Measurements from ENCODE around the gene KCNQ5. TPM values are rescaled to one million over a fixed set of nuclear protein-coding genes. Genes with fewer than 3 reads are reported as not detected.

The KCNQ5 gene
- total RNA-seq, 1 experiment from 2014 or later = 0.31 TPM

- DNase-seq = peak; percentile 49
- no peak overlapping the region for H3K4me3 ChIP-seq (ENCODE audit: insufficient read depth, low read depth, low read length)
- no peaks in the 10 kb centered on the region for H3K36me3 ChIP-seq (replicated peaks; ENCODE audit: control insufficient read depth, insufficient read depth, low read length)
- peaks cover 45% of the 10 kb centered on the region for H3K27me3 ChIP-seq (ENCODE audit: control insufficient read depth, insufficient read depth, low read length)
These were observed 2.8 kb downstream of the KCNQ5 start for GRCh38 chr6:72624557-72625160.

GRCh38 chr6:72626126-72626525, 4.3 kb downstream of the KCNQ5 start:
- no peak for DNase-seq
- Histone ChIP-seq H3K27me3 (ENCODE audit: control insufficient read depth, insufficient read depth, low read length) (peaks cover 30% of the 10 kb centered on the region), H3K4me3 (ENCODE audit: insufficient read depth, low read depth, low read length) (no peak overlapping the region), H3K36me3 (replicated peaks; ENCODE audit: control insufficient read depth, insufficient read depth, low read length) (no peaks in the 10 kb centered on the region)

DNA sequence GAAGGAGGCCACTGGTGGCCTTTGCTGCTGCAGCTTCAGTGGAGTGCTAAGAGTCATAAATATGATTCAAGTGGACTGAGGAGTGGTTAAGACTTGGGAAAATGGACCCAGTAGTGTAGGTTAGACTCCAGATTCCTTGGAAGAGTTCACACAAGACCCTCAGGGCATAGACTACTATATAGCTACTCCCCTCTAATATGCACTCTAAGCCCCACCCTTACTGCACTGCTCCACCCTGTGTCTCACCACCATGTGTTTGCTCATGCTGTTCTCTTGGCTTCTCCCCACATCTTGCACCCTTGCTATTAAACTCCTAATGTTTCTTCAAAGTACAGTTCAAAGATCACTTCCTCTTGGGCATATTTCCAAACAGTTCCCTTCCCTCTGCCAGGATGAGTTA, 5.7 kb downstream of the KCNQ5 start:
- no peak for DNase-seq
- H3K4me3 ChIP-seq (ENCODE audit: insufficient read depth, low read depth, low read length) = no peak overlapping the region
- H3K27me3 ChIP-seq (ENCODE audit: control insufficient read depth, insufficient read depth, low read length) = peaks cover 16% of the 10 kb centered on the region
- H3K36me3 ChIP-seq (replicated peaks; ENCODE audit: control insufficient read depth, insufficient read depth, low read length) = no peaks in the 10 kb centered on the region

GRCh38 chr6:72631480-72631879, 9.6 kb downstream of the KCNQ5 start:
- DNase-seq = no peak
- Histone ChIP-seq H3K4me3 (ENCODE audit: insufficient read depth, low read depth, low read length) (no peak overlapping the region), H3K27me3 (ENCODE audit: control insufficient read depth, insufficient read depth, low read length) (no peaks in the 10 kb centered on the region), H3K36me3 (replicated peaks; ENCODE audit: control insufficient read depth, insufficient read depth, low read length) (no peaks in the 10 kb centered on the region)

- Histone ChIP-seq H3K27me3 (ENCODE audit: control insufficient read depth, insufficient read depth, low read length) (no peaks in the 10 kb centered on the region), H3K36me3 (replicated peaks; ENCODE audit: control insufficient read depth, insufficient read depth, low read length) (no peaks in the 10 kb centered on the region), H3K4me3 (ENCODE audit: insufficient read depth, low read depth, low read length) (no peak overlapping the region)
- DNase-seq = no peak
These were observed 13.8 kb downstream of the KCNQ5 start for GRCh38 chr6:72635636-72636035.

- no peaks in the 10 kb centered on the region for H3K27me3 ChIP-seq (ENCODE audit: control insufficient read depth, insufficient read depth, low read length)
- DNase-seq = no peak
- H3K36me3 ChIP-seq (replicated peaks; ENCODE audit: control insufficient read depth, insufficient read depth, low read length) = no peaks in the 10 kb centered on the region
- H3K4me3 ChIP-seq (ENCODE audit: insufficient read depth, low read depth, low read length) = no peak overlapping the region
These were observed 14.4 kb downstream of the KCNQ5 start for GRCh38 chr6:72636215-72636614.

DNA sequence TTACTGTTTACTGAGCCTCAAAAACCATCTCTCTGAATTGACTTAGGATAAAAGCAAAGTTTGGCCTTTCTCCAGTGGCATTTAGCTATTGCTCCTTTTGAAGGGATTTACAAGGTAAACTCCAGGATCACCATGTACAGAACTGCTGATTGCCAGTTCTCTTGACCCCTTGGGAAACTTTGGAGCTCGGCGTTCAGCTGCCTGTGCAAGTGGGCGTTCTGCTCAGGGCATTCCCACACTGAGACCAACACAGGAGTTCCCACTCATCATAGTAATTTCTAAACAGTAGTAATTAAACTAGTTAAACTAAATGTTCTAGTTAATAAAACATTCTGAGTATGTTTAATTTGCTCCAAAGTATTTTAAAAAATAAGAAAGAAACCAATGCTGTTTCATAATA, 14.9 kb downstream of the KCNQ5 start:
- Histone ChIP-seq H3K36me3 (replicated peaks; ENCODE audit: control insufficient read depth, insufficient read depth, low read length) (no peaks in the 10 kb centered on the region), H3K27me3 (ENCODE audit: control insufficient read depth, insufficient read depth, low read length) (no peaks in the 10 kb centered on the region), H3K4me3 (ENCODE audit: insufficient read depth, low read depth, low read length) (no peak overlapping the region)
- DNase-seq = no peak

GRCh38 chr6:72639920-72640614, 18.2 kb downstream of the KCNQ5 start:
- no peaks in the 10 kb centered on the region for H3K27me3 ChIP-seq (ENCODE audit: control insufficient read depth, insufficient read depth, low read length)
- H3K36me3 ChIP-seq (replicated peaks; ENCODE audit: control insufficient read depth, insufficient read depth, low read length) = no peaks in the 10 kb centered on the region
- no peak for DNase-seq
- H3K4me3 ChIP-seq (ENCODE audit: insufficient read depth, low read depth, low read length) = no peak overlapping the region

DNA sequence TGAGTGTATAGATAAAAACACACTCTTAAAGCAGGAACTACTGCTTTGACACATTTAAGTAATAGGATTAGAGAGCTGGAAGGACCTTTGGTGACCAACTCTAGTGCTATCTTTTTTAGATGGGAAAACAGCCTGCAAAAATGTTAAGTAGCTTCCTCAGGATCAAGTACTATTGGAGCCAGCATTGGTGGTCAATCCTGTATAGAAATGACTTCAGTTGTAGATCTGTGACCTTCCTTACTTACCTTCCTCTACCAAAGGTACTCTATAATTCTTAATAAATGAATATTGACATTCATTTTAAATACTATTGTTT, 18.7 kb downstream of the KCNQ5 start:
- Histone ChIP-seq H3K36me3 (replicated peaks; ENCODE audit: control insufficient read depth, insufficient read depth, low read length) (no peaks in the 10 kb centered on the region), H3K4me3 (ENCODE audit: insufficient read depth, low read depth, low read length) (no peak overlapping the region), H3K27me3 (ENCODE audit: control insufficient read depth, insufficient read depth, low read length) (no peaks in the 10 kb centered on the region)
- no peak for DNase-seq

- Histone ChIP-seq H3K4me3 (ENCODE audit: insufficient read depth, low read depth, low read length) (no peak overlapping the region), H3K27me3 (ENCODE audit: control insufficient read depth, insufficient read depth, low read length) (no peaks in the 10 kb centered on the region), H3K36me3 (replicated peaks; ENCODE audit: control insufficient read depth, insufficient read depth, low read length) (no peaks in the 10 kb centered on the region)
- DNase-seq = no peak
These were observed 20.6 kb downstream of the KCNQ5 start for GRCh38 chr6:72642435-72642834.

- Histone ChIP-seq H3K4me3 (ENCODE audit: insufficient read depth, low read depth, low read length) (no peak overlapping the region), H3K27me3 (ENCODE audit: control insufficient read depth, insufficient read depth, low read length) (no peaks in the 10 kb centered on the region), H3K36me3 (replicated peaks; ENCODE audit: control insufficient read depth, insufficient read depth, low read length) (no peaks in the 10 kb centered on the region)
- no peak for DNase-seq
These were observed 21.4 kb downstream of the KCNQ5 start for GRCh38 chr6:72643214-72643613.

DNA sequence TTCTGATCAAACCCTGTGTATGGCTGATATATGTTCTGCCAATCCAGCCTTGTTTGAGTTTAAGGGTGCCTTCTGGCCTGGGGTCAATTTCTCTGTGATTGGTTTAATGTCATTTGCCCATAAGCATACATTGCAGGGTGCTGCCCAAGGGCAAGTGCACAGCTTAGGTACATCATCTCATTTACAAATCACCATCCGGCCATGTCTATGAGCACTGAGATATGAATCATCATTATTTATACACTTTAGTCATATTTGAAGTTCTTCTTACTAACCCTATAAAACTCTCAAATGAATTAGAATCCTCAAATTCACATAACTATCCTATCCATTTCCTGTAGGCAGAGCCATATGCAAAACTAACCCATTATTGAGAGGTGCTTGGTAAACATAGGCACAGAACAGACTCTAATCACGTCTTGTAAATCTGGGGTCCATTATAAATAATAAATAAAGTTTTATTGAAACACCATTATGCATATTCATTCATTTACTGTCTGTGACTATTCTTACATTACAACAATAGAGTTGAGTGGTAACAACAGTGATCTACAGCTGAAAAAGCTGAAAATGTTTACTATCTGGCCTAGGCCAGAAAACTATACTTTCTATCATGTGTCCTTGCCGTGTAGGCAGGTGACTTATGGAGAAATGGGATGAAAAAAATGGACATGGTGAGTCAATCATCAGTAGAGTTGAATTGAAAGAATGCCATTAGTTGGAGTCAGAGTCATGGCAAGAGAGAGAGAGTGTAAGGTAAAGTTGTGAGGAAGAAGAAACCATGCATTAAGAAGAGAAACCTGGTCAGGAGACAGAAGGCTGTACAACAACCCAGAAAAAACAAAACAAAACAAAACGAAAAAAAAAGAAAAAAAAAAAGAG, 25.0 kb downstream of the KCNQ5 start:
- DNase-seq = no peak
- H3K4me3 ChIP-seq (ENCODE audit: insufficient read depth, low read depth, low read length) = no peak overlapping the region
- H3K27me3 ChIP-seq (ENCODE audit: control insufficient read depth, insufficient read depth, low read length) = no peaks in the 10 kb centered on the region
- no peaks in the 10 kb centered on the region for H3K36me3 ChIP-seq (replicated peaks; ENCODE audit: control insufficient read depth, insufficient read depth, low read length)

DNA sequence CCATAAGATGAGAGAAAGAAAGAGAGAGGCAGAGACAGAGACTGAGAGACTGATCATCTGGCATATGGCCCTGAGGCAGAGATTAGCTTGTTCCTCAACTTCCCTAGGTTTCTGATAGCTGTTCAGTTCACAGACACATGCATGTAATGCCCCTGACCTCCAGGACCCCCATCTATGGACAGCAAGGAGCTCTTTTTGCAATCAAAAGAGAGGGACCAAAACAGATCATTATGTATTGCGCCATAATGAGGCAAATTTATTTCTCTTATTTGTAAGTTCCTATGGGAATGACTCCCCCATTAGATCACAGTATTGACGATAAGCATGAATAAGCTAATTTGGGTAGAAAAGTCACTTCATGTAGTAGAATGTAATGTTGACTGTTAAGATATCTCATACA, 25.6 kb downstream of the KCNQ5 start:
- Histone ChIP-seq H3K27me3 (ENCODE audit: control insufficient read depth, insufficient read depth, low read length) (no peaks in the 10 kb centered on the region), H3K36me3 (replicated peaks; ENCODE audit: control insufficient read depth, insufficient read depth, low read length) (no peaks in the 10 kb centered on the region), H3K4me3 (ENCODE audit: insufficient read depth, low read depth, low read length) (no peak overlapping the region)
- DNase-seq = no peak

- no peak overlapping the region for H3K4me3 ChIP-seq (ENCODE audit: insufficient read depth, low read depth, low read length)
- no peaks in the 10 kb centered on the region for H3K36me3 ChIP-seq (replicated peaks; ENCODE audit: control insufficient read depth, insufficient read depth, low read length)
- no peaks in the 10 kb centered on the region for H3K27me3 ChIP-seq (ENCODE audit: control insufficient read depth, insufficient read depth, low read length)
- no peak for DNase-seq
These were observed 27.4 kb downstream of the KCNQ5 start for GRCh38 chr6:72649032-72649984.

All from H7 (cell line).